GM18505 (cell line): ENCODE results near the gene FKBP8.

Source experiments
- ATAC-seq: cut with Tn5 transposase; IDR thresholded peaks from one replicate; pipeline ENCODE4 v1.9.1; 2021; ENCODE audit not compliant: unreplicated experiment
- POLR2A ChIP-seq: IDR thresholded peaks from 4 replicates; pipeline ENCODE4 v1.6.1; 2011; ENCODE audit warnings: borderline replicate concordance; ENCODE audit not compliant: insufficient read depth, insufficient read length; ENCODE audit errors: extremely low read depth

Gene FKBP8

GRCh38 chr19:18484992-18485391 is 58.4 kb downstream of the FKBP8 start:
- no peak for TF ChIP-seq POLR2A
- ATAC-seq: no peak

DNA sequence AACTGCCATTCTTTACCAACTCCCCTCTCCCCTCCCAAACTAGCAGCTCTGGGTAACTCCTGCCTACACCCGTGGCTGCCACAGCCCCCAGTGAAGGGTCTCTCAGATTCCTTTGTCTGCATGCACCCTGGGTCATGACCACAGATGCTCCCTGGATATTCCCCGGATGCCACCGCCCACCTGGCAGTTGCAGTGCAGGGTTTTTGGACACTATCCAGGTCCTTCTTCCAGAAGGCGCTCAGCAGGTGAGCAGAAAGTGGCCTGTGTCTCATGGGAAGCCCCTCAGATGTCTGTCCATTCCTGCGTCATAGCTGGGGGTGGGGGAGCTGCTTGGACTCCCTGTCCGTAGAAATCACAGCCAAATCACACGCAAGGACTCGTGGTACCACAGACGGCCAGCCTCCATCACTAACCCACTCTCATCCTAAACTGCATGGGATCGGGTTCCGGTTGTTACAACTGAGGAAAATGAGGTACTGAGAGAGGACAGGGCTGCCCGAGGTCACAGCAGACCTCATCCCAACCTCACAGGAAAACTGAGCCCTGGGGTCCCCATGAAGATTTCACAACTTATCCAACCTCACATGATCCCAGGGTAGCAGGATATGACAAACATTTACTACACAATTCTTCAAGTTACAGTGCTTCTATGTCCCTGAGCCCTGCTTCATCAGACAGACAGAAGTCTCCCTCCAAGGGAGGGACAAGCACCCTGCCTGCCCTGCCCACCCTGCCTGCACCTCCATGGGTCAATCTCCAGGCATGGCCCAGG is 60.1 kb downstream of the FKBP8 start:
- ATAC-seq: no peak
- no peak for TF ChIP-seq POLR2A
